ENCODE results near the gene HOXC12. TPM values are rescaled to one million over a fixed set of nuclear protein-coding genes. Genes with fewer than 3 reads are reported as not detected.

The HOXC12 gene
- total RNA-seq, 1 donor, result under 0.01 TPM

- no peak for TF ChIP-seq CTCF (IDR thresholded peaks at IDR 0.05; ENCODE audit: insufficient read depth, low read depth, low read length)
- no peak for DNase-seq (ENCODE audit: low read depth)
- H3K4me3 ChIP-seq (ENCODE audit: low read depth, low read length), result no peak overlapping the region
Observed at GRCh38 chr12:53959314-53959713, 4.6 kb downstream of the HOXC12 start.

GRCh38 chr12:53960187-53961024 lies 5.7 kb downstream of the HOXC12 start:
- no peak overlapping the region for H3K4me3 ChIP-seq (ENCODE audit: low read depth, low read length)
- DNase-seq (ENCODE audit: low read depth), result no peak
- TF ChIP-seq CTCF (IDR thresholded peaks at IDR 0.05; ENCODE audit: insufficient read depth, low read depth, low read length), result no peak

- no peak for DNase-seq (ENCODE audit: low read depth)
- H3K4me3 ChIP-seq (ENCODE audit: low read depth, low read length), result no peak overlapping the region
Observed at GRCh38 chr12:53961025-53961761, 6.5 kb downstream of the HOXC12 start.

GRCh38 chr12:53963005-53963404 lies 8.3 kb downstream of the HOXC12 start:
- H3K4me3 ChIP-seq (ENCODE audit: low read depth, low read length), result no peak overlapping the region
- TF ChIP-seq CTCF (IDR thresholded peaks at IDR 0.05; ENCODE audit: insufficient read depth, low read depth, low read length), result no peak
- DNase-seq (ENCODE audit: low read depth), result no peak

More at GRCh38 chr12:53961025-53961761, 6.5 kb downstream of the HOXC12 start:
- no peak for TF ChIP-seq CTCF (IDR thresholded peaks at IDR 0.05; ENCODE audit: insufficient read depth, low read depth, low read length)

GRCh38 chr12:53963434-53964314 lies 9.0 kb downstream of the HOXC12 start:
- no peak for DNase-seq (ENCODE audit: low read depth)
- H3K4me3 ChIP-seq (ENCODE audit: low read depth, low read length), result no peak overlapping the region
- no peak for TF ChIP-seq CTCF (IDR thresholded peaks at IDR 0.05; ENCODE audit: insufficient read depth, low read depth, low read length)

- no peak for TF ChIP-seq CTCF (IDR thresholded peaks at IDR 0.05; ENCODE audit: insufficient read depth, low read depth, low read length)
- no peak for DNase-seq (ENCODE audit: low read depth)
Observed at GRCh38 chr12:53964315-53964713, 9.6 kb downstream of the HOXC12 start.

More at GRCh38 chr12:53964315-53964713, 9.6 kb downstream of the HOXC12 start:
- H3K4me3 ChIP-seq (ENCODE audit: low read depth, low read length), result no peak overlapping the region
